Measurements from ENCODE around the gene ZSCAN5C. TPM values are rescaled to one million over a fixed set of nuclear protein-coding genes. Genes with fewer than 3 reads are reported as not detected.

ZSCAN5C gene
- total RNA-seq, 4 donors from 2014 or later, result not detected

GRCh38 chr19:56161534-56161933, 40.5 kb upstream of the ZSCAN5C start:
- Histone ChIP-seq H3K9me3 (no peaks in the 10 kb centered on the region), H3K36me3 (peaks cover 15 to 51% (median 42%) of the 10 kb centered on the region in 4 donors), H3K4me3 (no peak overlapping the region), H3K4me1 (peaks cover 0 to 5% (median 0%) of the 10 kb centered on the region in 4 donors), H3K27ac (replicated peaks in 1 of 4) (no peak overlapping the region), H3K27me3 (no peaks in the 10 kb centered on the region)
- 97% methylated on average over 6 of the region's 11 CpGs for WGBS
- intact Hi-C loops (cut with DNase I), result no loop called here
- no peak for DNase-seq (ENCODE audit: extremely low spot score)
- TF ChIP-seq CTCF (IDR thresholded peaks at IDR 0.05) (no peak), POLR2A (IDR thresholded peaks at IDR 0.05; ENCODE audit: low read depth) (no peak), POLR2AphosphoS5 (IDR thresholded peaks at IDR 0.05) (no peak), EP300 (IDR thresholded peaks at IDR 0.05) (no peak)

GRCh38 chr19:56162258-56162657, 39.8 kb upstream of the ZSCAN5C start:
- Histone ChIP-seq H3K27me3 (no peaks in the 10 kb centered on the region), H3K4me3 (no peak overlapping the region), H3K4me1 (peaks cover 0 to under 1% (median 0%) of the 10 kb centered on the region in 4 donors), H3K36me3 (peaks cover 15 to 44% (median 39%) of the 10 kb centered on the region in 4 donors), H3K27ac (replicated peaks in 1 of 4) (no peak overlapping the region), H3K9me3 (no peaks in the 10 kb centered on the region)
- 78% methylated on average over 8 of the region's 9 CpGs for WGBS
- intact Hi-C loops (cut with DNase I), result no loop called here
- TF ChIP-seq POLR2A (IDR thresholded peaks at IDR 0.05; ENCODE audit: low read depth) (no peak), POLR2AphosphoS5 (IDR thresholded peaks at IDR 0.05) (no peak), CTCF (IDR thresholded peaks at IDR 0.05) (no peak), EP300 (IDR thresholded peaks at IDR 0.05) (no peak)
- no peak for DNase-seq (ENCODE audit: extremely low spot score)

GRCh38 chr19:56163097-56163496, 39.0 kb upstream of the ZSCAN5C start:
- WGBS, result 85% methylated on average over 13 of the region's 13 CpGs
- no peak for DNase-seq (ENCODE audit: extremely low spot score)
- intact Hi-C loops (cut with DNase I), result no loop called here
- TF ChIP-seq POLR2A (IDR thresholded peaks at IDR 0.05; ENCODE audit: low read depth), result no peak
- TF ChIP-seq EP300 (IDR thresholded peaks at IDR 0.05), result no peak
- no peak for TF ChIP-seq CTCF (IDR thresholded peaks at IDR 0.05)
- no peak for TF ChIP-seq POLR2AphosphoS5 (IDR thresholded peaks at IDR 0.05)
- no peaks in the 10 kb centered on the region for H3K27me3 ChIP-seq
- H3K27ac ChIP-seq (replicated peaks in 1 of 4), result no peak overlapping the region
- H3K36me3 ChIP-seq, result peaks cover 15 to 37% (median 36%) of the 10 kb centered on the region in 4 donors
- H3K4me3 ChIP-seq, result no peak overlapping the region
- no peaks in the 10 kb centered on the region for H3K4me1 ChIP-seq
- H3K9me3 ChIP-seq, result no peaks in the 10 kb centered on the region

- peaks cover 0 to 5% (median 2%) of the 10 kb centered on the region in 4 donors for H3K4me1 ChIP-seq
- intact Hi-C loops (cut with DNase I), result no loop called here
- H3K27me3 ChIP-seq, result no peaks in the 10 kb centered on the region
- peaks cover 0 to 1% (median 0%) of the 10 kb centered on the region in 4 donors for H3K36me3 ChIP-seq
- H3K9me3 ChIP-seq, result no peaks in the 10 kb centered on the region
- TF ChIP-seq EP300 (IDR thresholded peaks at IDR 0.05) (no peak), POLR2AphosphoS5 (IDR thresholded peaks at IDR 0.05) (no peak), CTCF (IDR thresholded peaks at IDR 0.05) (no peak), POLR2A (IDR thresholded peaks at IDR 0.05; ENCODE audit: low read depth) (no peak)
- H3K4me3 ChIP-seq, result no peak overlapping the region
- DNase-seq (ENCODE audit: extremely low spot score), result no peak
- 37% methylated on average over 7 of the region's 7 CpGs for WGBS
- no peak overlapping the region for H3K27ac ChIP-seq (replicated peaks in 1 of 4)
These were observed 35.0 kb upstream of the ZSCAN5C start for GRCh38 chr19:56167064-56167578.

GRCh38 chr19:56170261-56170660, 31.8 kb upstream of the ZSCAN5C start:
- no peak for DNase-seq (ENCODE audit: extremely low spot score)
- intact Hi-C loops (cut with DNase I), result loop anchor here (2.0 to 5.0 kb wide), 2 partner anchors 65 to 78 kb away; no protein-coding TSS in a partner anchor
- WGBS, result 50% methylated on average over 14 of the region's 14 CpGs
- Histone ChIP-seq H3K4me3 (no peak overlapping the region), H3K4me1 (peaks cover 0 to 5% (median 2%) of the 10 kb centered on the region in 4 donors), H3K27me3 (peaks cover 0 to 23% (median 0%) of the 10 kb centered on the region in 4 donors), H3K9me3 (no peaks in the 10 kb centered on the region), H3K27ac (replicated peaks in 1 of 4) (no peak overlapping the region), H3K36me3 (no peaks in the 10 kb centered on the region)
- TF ChIP-seq POLR2A (IDR thresholded peaks at IDR 0.05; ENCODE audit: low read depth), result no peak
